IMR-90 (cell line): Measurements from ENCODE around the gene ALK. TPM values are rescaled to one million over a fixed set of nuclear protein-coding genes. Genes with fewer than 3 reads are reported as not detected.

ENCODE experiments used
- ATAC-seq: fragments of 200-7000 bp; cut with Tn5 transposase; 2 replicates; pipeline ENCODE4 v1.9.1; 2020; ENCODE audit warnings: low read depth, mild to moderate bottlenecking, moderate library complexity
- BruUV-seq: library from RNA; stranded (reverse); fragments of 400-500 nt; replicated peaks from 2 replicates; lab custom pipeline; 2021; lab: Mats Ljungman, UMichigan
- CTCF ChIA-PET: fragments of 300-600 bp; formaldehyde crosslinking; extraction: SDS; loops from one replicate; lab custom pipeline; 2021; ENCODE audit warnings: antibody characterized with exemption; lab: Yijun Ruan, JAX
- POLR2A ChIA-PET: fragments of 300-600 bp; sonication (Branson Sonifier 250); formaldehyde crosslinking; loops from one replicate; lab custom pipeline; 2022; ENCODE audit warnings: antibody characterized with exemption; ENCODE audit not compliant: unreplicated experiment; lab: Charles Lee
- DNase-seq: peaks from one replicate; pipeline ENCODE4 v3.0.0; 2013
- H2AFZ ChIP-seq: replicated peaks from 2 replicates; pipeline ENCODE3; 2013; ENCODE audit warnings: low read length, mild to moderate bottlenecking; ENCODE audit not compliant: poor library complexity
- H2AK5ac ChIP-seq: 2 replicates; pipeline ENCODE4 v1.6.1; 2013; ENCODE audit warnings: low read depth, low read length, inconsistent platforms
- H2AK9ac ChIP-seq: replicated peaks from 2 replicates; pipeline ENCODE3; 2013; ENCODE audit warnings: mild to moderate bottlenecking, low read depth, low read length, moderate library complexity; ENCODE audit not compliant: poor library complexity
- H2BK120ac ChIP-seq: 2 replicates; pipeline ENCODE4 v1.6.1; 2013; ENCODE audit warnings: low read depth, low read length, inconsistent platforms
- H2BK15ac ChIP-seq: 3 replicates; pipeline ENCODE4 v1.6.1; 2013; ENCODE audit warnings: low read depth, low read length, inconsistent platforms
- H2BK20ac ChIP-seq: 2 replicates; pipeline ENCODE4 v1.6.1; 2013; ENCODE audit warnings: low read depth, mild to moderate bottlenecking, inconsistent platforms, low read length, moderate library complexity
- H2BK5ac ChIP-seq: 2 replicates; pipeline ENCODE4 v1.6.1; 2013; ENCODE audit warnings: mild to moderate bottlenecking, low read depth, low read length, inconsistent platforms; ENCODE audit not compliant: poor library complexity, severe bottlenecking
- H3K14ac ChIP-seq: replicated peaks from 2 replicates; pipeline ENCODE4 v1.6.1; 2013; ENCODE audit warnings: low read depth, low read length, inconsistent platforms
- H3K18ac ChIP-seq: 2 replicates; pipeline ENCODE4 v1.6.1; 2013; ENCODE audit warnings: low read depth, low read length, control low read depth
- H3K23ac ChIP-seq: 2 replicates; pipeline ENCODE4 v1.6.1; 2013; ENCODE audit warnings: low read depth, low read length, inconsistent platforms
- H3K27ac ChIP-seq: 2 replicates; pipeline ENCODE4 v1.5.1; 2013; ENCODE audit warnings: mild to moderate bottlenecking, control low read depth, low read length; ENCODE audit not compliant: insufficient read depth
- H3K27me3 ChIP-seq: 2 replicates; pipeline ENCODE4 v1.6.1; 2013; ENCODE audit warnings: low read length; ENCODE audit not compliant: control insufficient read depth, insufficient read depth
- H3K36me3 ChIP-seq: 2 replicates; pipeline ENCODE4 v1.6.1; 2013; ENCODE audit warnings: low read length, mixed read lengths; ENCODE audit not compliant: control insufficient read depth, insufficient read depth
- H3K4ac ChIP-seq: 2 replicates; pipeline ENCODE4 v1.6.1; 2013; ENCODE audit warnings: low read depth, low read length, inconsistent platforms
- H3K4me1 ChIP-seq: 2 replicates; pipeline ENCODE4 v1.6.1; 2013; ENCODE audit warnings: low read length, mixed read lengths; ENCODE audit not compliant: control insufficient read depth, insufficient read depth
- H3K4me2 ChIP-seq: 2 replicates; pipeline ENCODE4 v1.6.1; 2013; ENCODE audit warnings: low read depth, mild to moderate bottlenecking, control low read depth, low read length, moderate library complexity
- H3K4me3 ChIP-seq: 2 replicates; pipeline ENCODE4 v1.5.1; 2013; ENCODE audit warnings: low read depth, mild to moderate bottlenecking, control low read depth, low read length, moderate library complexity; ENCODE audit not compliant: insufficient read depth
- H3K56ac ChIP-seq: 2 replicates; pipeline ENCODE4 v1.6.1; 2013; ENCODE audit warnings: low read length, inconsistent platforms; ENCODE audit not compliant: insufficient read depth; ENCODE audit errors: extremely low read depth
- H3K79me1 ChIP-seq, 2 experiments: 2 replicates each; pipeline ENCODE4 v1.6.1; 2013; ENCODE audit warnings: low read length in 2 of 2, inconsistent platforms in 1 of 2, low read depth in 1 of 2
- H3K9ac ChIP-seq: 2 replicates; pipeline ENCODE4 v1.6.1; 2013; ENCODE audit warnings: low read depth, low read length, control low read depth
- H3K9me1 ChIP-seq: 2 replicates; pipeline ENCODE4 v1.6.1; 2013; ENCODE audit warnings: low read length, inconsistent platforms; ENCODE audit not compliant: insufficient read depth
- H3K9me3 ChIP-seq: 2 replicates; pipeline ENCODE4 v1.6.1; 2013; ENCODE audit warnings: low read length; ENCODE audit not compliant: control insufficient read depth, insufficient read depth
- H4K20me1 ChIP-seq: 2 replicates; pipeline ENCODE4 v1.6.1; 2013; ENCODE audit warnings: low read length, inconsistent platforms; ENCODE audit not compliant: insufficient read depth
- H4K5ac ChIP-seq: 2 replicates; pipeline ENCODE4 v1.6.1; 2013; ENCODE audit warnings: mild to moderate bottlenecking, low read depth, low read length, control low read depth
- H4K8ac ChIP-seq, 2 experiments: 2 replicates each; pipeline ENCODE4 v1.6.1; 2013; ENCODE audit warnings: low read depth in 2 of 2, low read length in 2 of 2, control low read depth in 1 of 2, inconsistent platforms in 1 of 2
- H4K91ac ChIP-seq: 2 replicates; pipeline ENCODE4 v1.6.1; 2013; ENCODE audit warnings: low read depth, low read length, inconsistent platforms; ENCODE audit not compliant: insufficient read depth
- BHLHE40 ChIP-seq: fragments of 150-350 bp; IDR thresholded peaks from 2 replicates; pipeline ENCODE4 v1.6.1; 2016; ENCODE audit warnings: mild to moderate bottlenecking, low read depth, low read length
- CEBPB ChIP-seq: IDR thresholded peaks from 2 replicates; pipeline ENCODE4 v1.6.1; 2012; ENCODE audit warnings: low read depth, low read length, improper control_type of control experiment
- CHD1 ChIP-seq: IDR thresholded peaks from 2 replicates; pipeline ENCODE4 v1.6.1; 2012; ENCODE audit warnings: low read depth, low read length, improper control_type of control experiment
- CTCF ChIP-seq: conservative IDR thresholded peaks from 2 replicates; pipeline ENCODE4 v1.5.1; 2012; ENCODE audit warnings: mild to moderate bottlenecking, low read depth, low read length, improper control_type of control experiment
- ELK1 ChIP-seq: fragments of 150-350 bp; IDR thresholded peaks from 2 replicates; pipeline ENCODE4 v1.6.1; 2016; ENCODE audit warnings: low read depth, mild to moderate bottlenecking, low read length, moderate library complexity, borderline replicate concordance
- FOS ChIP-seq: fragments of 150-350 bp; IDR thresholded peaks from 2 replicates; pipeline ENCODE4 v1.6.1; 2016; ENCODE audit warnings: low read depth, low read length
- MAFK ChIP-seq: IDR thresholded peaks from 2 replicates; pipeline ENCODE4 v1.6.1; 2012; ENCODE audit warnings: low read depth, low read length, improper control_type of control experiment
- MAZ ChIP-seq: IDR thresholded peaks from 2 replicates; pipeline ENCODE4 v1.6.1; 2012; ENCODE audit warnings: low read depth, mild to moderate bottlenecking, low read length, improper control_type of control experiment, moderate library complexity, borderline replicate concordance
- MXI1 ChIP-seq: IDR thresholded peaks from 2 replicates; pipeline ENCODE4 v1.6.1; 2012; ENCODE audit warnings: low read depth, mild to moderate bottlenecking, low read length, moderate library complexity, borderline replicate concordance
- NFE2L2 ChIP-seq: fragments of 150-350 bp; IDR thresholded peaks from 2 replicates; pipeline ENCODE4 v1.6.1; 2016; ENCODE audit warnings: low read depth, mild to moderate bottlenecking, low read length
- POLR2A ChIP-seq: IDR thresholded peaks from 2 replicates; pipeline ENCODE4 v1.6.1; 2012; ENCODE audit warnings: mild to moderate bottlenecking, low read depth, low read length
- RAD21 ChIP-seq: IDR thresholded peaks from 2 replicates; pipeline ENCODE4 v1.6.1; 2012; ENCODE audit warnings: low read length, improper control_type of control experiment
- RCOR1 ChIP-seq: IDR thresholded peaks from 2 replicates; pipeline ENCODE4 v1.6.1; 2012; ENCODE audit warnings: mild to moderate bottlenecking, low read length, improper control_type of control experiment; ENCODE audit not compliant: insufficient replicate concordance
- RFX5 ChIP-seq: IDR thresholded peaks from 2 replicates; pipeline ENCODE4 v1.8.0; 2012; ENCODE audit warnings: low read depth, mild to moderate bottlenecking, low read length, moderate library complexity
- SMC3 ChIP-seq: fragments of 150-350 bp; IDR thresholded peaks from 2 replicates; pipeline ENCODE4 v1.6.1; 2016; ENCODE audit warnings: low read depth, mild to moderate bottlenecking, antibody characterized with exemption, low read length, moderate library complexity
- USF2 ChIP-seq: fragments of 150-350 bp; IDR thresholded peaks from 2 replicates; pipeline ENCODE4 v1.6.1; 2017; ENCODE audit warnings: mild to moderate bottlenecking, antibody characterized with exemption, low read length, low read depth
- WGBS, 2 experiments: methylation state at CpG; one replicate each; pipeline versions ENCODE4 v1.1.5 to v1.1.7; 2013; ENCODE audit warnings: missing lambda C conversion rate in 2 of 2; ENCODE audit not compliant: insufficient read length in 1 of 2; ENCODE audit errors: extremely low coverage in 2 of 2; 5-methylcytosine and 5-hydroxymethylcytosine counted together
- dilution Hi-C: fragments of 300-500 bp; cut with HindIII; formaldehyde crosslinking; loops from one replicate; pipeline ENCODE4 v1.14.3; 2018; ENCODE audit warnings: low sequenced_read_pairs; ENCODE audit not compliant: unreplicated experiment
- in situ Hi-C: fragments of 300-500 bp; cut with MboI; formaldehyde crosslinking; loops from 3 replicates; pipeline ENCODE4 v1.14.3; 2019; ENCODE audit warnings: low sequenced_read_pairs, inconsistent platforms, mixed read lengths
- intact Hi-C: fragments of 100-400 bp; cut with micrococcal nuclease; formaldehyde crosslinking; loops from 2 replicates; pipeline ENCODE4 v1.10.0; 2022
- polyA plus RNA-seq, 3 experiments: library from polyadenylated mRNA; depleted of rRNA; stranded (reverse); fragments of >200 nt; gene quantifications; 2 replicates each; pipeline ENCODE4 v1.2.3, GENCODE V29; 2012; ENCODE audit warnings: low replicate concordance in 1 of 3
- total RNA-seq: library from RNA; depleted of rRNA; stranded (reverse); fragments of >200 nt; gene quantifications from 2 replicates; pipeline ENCODE4 v1.2.3, GENCODE V29; 2012

ALK gene
- total and polyA plus RNA-seq, 2 of the 4 experiments (the other 2 are of a cell fraction): not detected

- Histone ChIP-seq H3K4me1 (no peaks in the 10 kb centered on the region), H3K36me3 (no peaks in the 10 kb centered on the region), H2BK5ac (no peak overlapping the region), H3K23ac (no peak overlapping the region), H3K9me1 (no peaks in the 10 kb centered on the region), H2AFZ (no peak overlapping the region), H3K9ac (no peak overlapping the region), H4K5ac (no peak overlapping the region), H4K91ac (no peak overlapping the region), H3K4me2 (no peak overlapping the region), H2AK5ac (no peak overlapping the region), H3K56ac (no peak overlapping the region), H4K20me1 (no peaks in the 10 kb centered on the region), H2BK15ac (no peak overlapping the region), H3K27me3 (peaks cover 6% of the 10 kb centered on the region; the same call in 1 of the 2 replicates), H2BK120ac (no peak overlapping the region), H2BK20ac (no peak overlapping the region), H4K8ac (no peak overlapping the region), H3K9me3 (no peaks in the 10 kb centered on the region), H3K79me1 (no peaks in the 10 kb centered on the region), H2AK9ac (no peak overlapping the region), H3K14ac (no peak overlapping the region), H3K27ac (no peak overlapping the region), H3K18ac (no peak overlapping the region), H3K4me3 (no peak overlapping the region), H3K4ac (no peak overlapping the region)
- in situ Hi-C loops: no loop called here
- dilution Hi-C loops: no loop called here
- ChIA-PET POLR2A (no interaction called here), CTCF (no interaction called here)
- DNase-seq (no peak), ATAC-seq (no peak)
- intact Hi-C loops: no loop called here
- no CpG with 5 or more reads among the region's 4 CpGs for whole genome bisulfite sequencing, 2 experiments
- TF ChIP-seq ELK1: no peak
- TF ChIP-seq MAZ: no peak
- no peak for TF ChIP-seq SMC3
- TF ChIP-seq USF2: no peak
- TF ChIP-seq MAFK: no peak
- TF ChIP-seq CEBPB: no peak
- TF ChIP-seq CHD1: no peak
- TF ChIP-seq POLR2A: no peak
- TF ChIP-seq CTCF: no peak
- TF ChIP-seq RFX5: no peak
- no peak for TF ChIP-seq MXI1
- TF ChIP-seq NFE2L2: no peak
- TF ChIP-seq BHLHE40: no peak
- no peak for TF ChIP-seq RCOR1
- TF ChIP-seq FOS: no peak
- no peak for TF ChIP-seq RAD21
- BruUV-seq: no TSS peak
Observed at GRCh38 chr2:29657674-29658073, 263.7 kb downstream of the ALK start.
